Liver (tissue), 9 donors: ENCODE data around the gene CXXC4. TPM values are rescaled to one million over a fixed set of nuclear protein-coding genes. Genes with fewer than 3 reads are reported as not detected.

Experiments
- DNase-seq: peaks from one replicate; pipeline ENCODE4 v3.0.0-alpha.2; 2017; ENCODE audit warnings: low spot score
- H3K27ac ChIP-seq, 2 donors: one replicate each; pipeline ENCODE4 v1.7.0; 2013; ENCODE audit warnings: inconsistent platforms in 2 of 2, low read length in 2 of 2, control low read depth in 1 of 2, low read depth in 1 of 2, mild to moderate bottlenecking in 1 of 2
- H3K27me3 ChIP-seq, 4 donors: one replicate each; pipeline versions ENCODE4 v1.6.1 to v1.7.0; 2013; ENCODE audit warnings: low read length in 3 of 4, inconsistent platforms in 1 of 4, mild to moderate bottlenecking in 1 of 4, moderate library complexity in 1 of 4; ENCODE audit not compliant: control insufficient read depth in 4 of 4, insufficient read depth in 4 of 4
- H3K36me3 ChIP-seq, 4 donors: one replicate each; pipeline versions ENCODE4 v1.6.1 to v1.7.0; 2013; ENCODE audit warnings: low read length in 3 of 4, mild to moderate bottlenecking in 3 of 4, low read depth in 1 of 4, moderate library complexity in 1 of 4; ENCODE audit not compliant: control insufficient read depth in 4 of 4, insufficient read depth in 3 of 4
- H3K4me1 ChIP-seq, 4 donors: one replicate each; pipeline versions ENCODE4 v1.6.1 to v1.7.0; 2013; ENCODE audit warnings: low read length in 3 of 4, mild to moderate bottlenecking in 3 of 4, moderate library complexity in 1 of 4; ENCODE audit not compliant: control insufficient read depth in 4 of 4, insufficient read depth in 4 of 4
- H3K4me3 ChIP-seq, 3 donors: one replicate each; pipeline versions ENCODE4 v1.6.1 to v1.7.0; 2013; ENCODE audit warnings: low read length in 3 of 3, control low read depth in 1 of 3, low read depth in 1 of 3, mild to moderate bottlenecking in 1 of 3
- H3K9ac ChIP-seq, 2 donors: one replicate each; pipeline ENCODE4 v1.7.0; 2013; ENCODE audit warnings: low read length in 2 of 2, mild to moderate bottlenecking in 2 of 2, moderate library complexity in 2 of 2, control low read depth in 1 of 2, low read depth in 1 of 2
- H3K9me3 ChIP-seq, 4 donors: one replicate each; pipeline versions ENCODE4 v1.6.1 to v1.7.0; 2013; ENCODE audit warnings: low read length in 3 of 4; ENCODE audit not compliant: control insufficient read depth in 4 of 4
- ATF3 ChIP-seq: IDR thresholded peaks from 2 replicates; pipeline ENCODE4 v1.6.1; 2016; ENCODE audit warnings: antibody characterized with exemption
- EGR1 ChIP-seq, 2 donors: IDR thresholded peaks; 2 replicates each; pipeline ENCODE4 v1.6.1; 2016 to 2018; ENCODE audit warnings: antibody characterized with exemption in 2 of 2, low read depth in 2 of 2
- FOXA1 ChIP-seq: IDR thresholded peaks from 2 replicates; pipeline ENCODE4 v1.6.1; 2016; ENCODE audit warnings: antibody characterized with exemption
- FOXA2 ChIP-seq: IDR thresholded peaks from 2 replicates; pipeline ENCODE4 v1.6.1; 2016; ENCODE audit warnings: antibody characterized with exemption
- GABPA ChIP-seq, 2 donors: IDR thresholded peaks in 1 of 2; conservative IDR thresholded peaks in 1 of 2; 2 replicates each; pipeline ENCODE4 v1.6.1; 2016; ENCODE audit warnings: antibody characterized with exemption in 2 of 2, mild to moderate bottlenecking in 1 of 2, moderate library complexity in 1 of 2
- HNF4A ChIP-seq, 2 donors: conservative IDR thresholded peaks; 2 replicates each; pipeline ENCODE4 v1.6.1; 2016; ENCODE audit warnings: antibody characterized with exemption in 2 of 2, mild to moderate bottlenecking in 2 of 2
- HNF4G ChIP-seq: IDR thresholded peaks from 2 replicates; pipeline ENCODE4 v1.6.1; 2016; ENCODE audit warnings: antibody characterized with exemption
- JUND ChIP-seq, 2 donors: IDR thresholded peaks; 2 replicates each; pipeline ENCODE4 v1.6.1; 2016; ENCODE audit warnings: antibody characterized with exemption in 2 of 2
- MAX ChIP-seq: IDR thresholded peaks from 2 replicates; pipeline ENCODE4 v1.6.1; 2016; ENCODE audit warnings: antibody characterized with exemption
- NR2F2 ChIP-seq: IDR thresholded peaks from 2 replicates; pipeline ENCODE4 v1.6.1; 2016; ENCODE audit warnings: antibody characterized with exemption
- RAD21 ChIP-seq, 2 donors: IDR thresholded peaks; 2 replicates each; pipeline ENCODE4 v1.6.1; 2016; ENCODE audit warnings: antibody characterized with exemption in 2 of 2, mild to moderate bottlenecking in 2 of 2
- REST ChIP-seq: IDR thresholded peaks from 2 replicates; pipeline ENCODE4 v1.6.1; 2016; ENCODE audit warnings: antibody characterized with exemption, mild to moderate bottlenecking
- SP1 ChIP-seq: IDR thresholded peaks from 2 replicates; pipeline ENCODE4 v1.6.1; 2018; ENCODE audit warnings: antibody characterized with exemption, mild to moderate bottlenecking
- ZBTB33 ChIP-seq: IDR thresholded peaks from 2 replicates; pipeline ENCODE4 v1.6.1; 2016; ENCODE audit warnings: antibody characterized with exemption
- WGBS: extraction: QIAGEN DNeasy Blood & Tissue Kit; methylation state at CpG from one replicate; pipeline ENCODE4 v1.1.7; 2013; 5-methylcytosine and 5-hydroxymethylcytosine counted together
- polyA plus RNA-seq, 2 donors: library from polyadenylated mRNA; stranded (reverse) in 1 of 2; unstranded in 1 of 2; fragments of 200-250 nt in 1 of 2; fragments of >200 nt in 1 of 2; fragmentation: Nextera tagmentation in 1 of 2; extraction: Ambion mirVana in 1 of 2; gene quantifications; one replicate each; pipeline versions ENCODE4 v1.2.1 to v1.2.3, GENCODE V29; 2013 to 2015
- total RNA-seq, 2 donors: library from RNA; depleted of rRNA; stranded (reverse); fragments of >200 nt; gene quantifications; one replicate each; pipeline ENCODE4 v1.2.3, GENCODE V29; 2014
- donor health status: healthy.
- donor health status: healthy.
- donor health status: healthy.
- donor health status: healthy.
- donor health status: healthy.

The CXXC4 gene
- total and polyA plus RNA-seq, 4 donors = 0.17 to 1.2 (median 1.00) TPM

GRCh38 chr4:104472766-104473165, 21.9 kb downstream of the CXXC4 start:
- no peaks in the 10 kb centered on the region for H3K9me3 ChIP-seq
- no peak overlapping the region for H3K4me3 ChIP-seq
- no peak overlapping the region for H3K27ac ChIP-seq
- TF ChIP-seq NR2F2 (no peak), EGR1 (IDR thresholded peaks at IDR 0.05; ENCODE audit: low read depth in 2 of 2) (no peak)
- no peak overlapping the region for H3K9ac ChIP-seq
- H3K36me3 ChIP-seq = no peaks in the 10 kb centered on the region
- 98% methylated on average over 1 of the region's 1 CpG for WGBS
- H3K4me1 ChIP-seq = peaks cover 0 to 2% (median 0%) of the 10 kb centered on the region in 4 donors
- no peak for DNase-seq
- no peaks in the 10 kb centered on the region for H3K27me3 ChIP-seq

GRCh38 chr4:104470770-104471169, 23.9 kb downstream of the CXXC4 start:
- no peaks in the 10 kb centered on the region for H3K36me3 ChIP-seq
- H3K27me3 ChIP-seq = no peaks in the 10 kb centered on the region
- no peak overlapping the region for H3K4me3 ChIP-seq
- peaks cover 0 to 2% (median 0%) of the 10 kb centered on the region in 4 donors for H3K4me1 ChIP-seq
- 35% methylated on average over 1 of the region's 1 CpG for WGBS
- no peak for DNase-seq
- TF ChIP-seq REST (no peak), HNF4G (no peak)
- H3K9ac ChIP-seq = no peak overlapping the region
- H3K9me3 ChIP-seq = no peaks in the 10 kb centered on the region
- no peak overlapping the region for H3K27ac ChIP-seq

- no peaks in the 10 kb centered on the region for H3K36me3 ChIP-seq
- no peak overlapping the region for H3K9ac ChIP-seq
- H3K9me3 ChIP-seq = no peaks in the 10 kb centered on the region
- no peak overlapping the region for H3K27ac ChIP-seq
- peaks cover 0 to 2% (median 0%) of the 10 kb centered on the region in 4 donors for H3K4me1 ChIP-seq
- no peaks in the 10 kb centered on the region for H3K27me3 ChIP-seq
- TF ChIP-seq NR2F2 (no peak), GABPA (IDR thresholded peaks at IDR 0.05 in 1 of 2, conservative IDR thresholded peaks at IDR 0.05 in 1 of 2) (no peak), REST (no peak), FOXA1 (no peak), EGR1 (IDR thresholded peaks at IDR 0.05; ENCODE audit: low read depth in 2 of 2) (no peak), MAX (no peak), ATF3 (no peak), HNF4A (conservative IDR thresholded peaks at IDR 0.05) (no peak), JUND (IDR thresholded peaks at IDR 0.05) (no peak), RAD21 (IDR thresholded peaks at IDR 0.05) (no peak), FOXA2 (no peak), HNF4G (no peak), SP1 (no peak), ZBTB33 (no peak)
- no peak for DNase-seq
- no peak overlapping the region for H3K4me3 ChIP-seq
Measured at GRCh38 chr4:104469794-104470193, 24.9 kb downstream of the CXXC4 start.
